Measurements from ENCODE around the gene USP53. TPM values are rescaled to one million over a fixed set of nuclear protein-coding genes. Genes with fewer than 3 reads are reported as not detected.

USP53 gene
- total RNA-seq, 3 donors from 2014 or later: 57.7 to 118 (median 67.6) TPM

DNA sequence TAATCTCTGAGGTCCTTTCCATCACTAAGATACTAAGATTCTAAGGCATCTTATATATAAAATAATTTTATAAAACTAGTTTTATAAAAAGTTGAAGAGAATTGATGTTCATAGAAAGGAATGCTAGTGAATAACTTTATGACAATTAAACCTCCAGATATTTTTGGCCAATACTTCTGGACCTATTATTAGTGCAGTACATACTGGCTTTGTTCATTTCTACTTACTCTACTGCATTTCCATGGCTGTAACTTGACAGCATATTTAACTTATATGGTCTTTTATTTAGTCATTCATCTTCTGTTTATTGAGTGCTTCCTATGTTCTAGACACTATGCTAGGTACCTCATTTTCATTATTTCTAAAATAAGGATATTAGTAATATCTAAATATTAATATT, 6.8 kb upstream of the USP53 start:
- DNase-seq (no peak), ATAC-seq (no peak)
- intact Hi-C loops (cut with DNase I, micrococcal nuclease): no loop called here
- no peaks in the 10 kb centered on the region for H3K9me3 ChIP-seq
- H3K4me3 ChIP-seq: no peak overlapping the region
- no peaks in the 10 kb centered on the region for H3K36me3 ChIP-seq (ENCODE audit: low read depth)
- no peaks in the 10 kb centered on the region for H3K4me1 ChIP-seq (ENCODE audit: low read depth)
- TF ChIP-seq, protein P1, sequence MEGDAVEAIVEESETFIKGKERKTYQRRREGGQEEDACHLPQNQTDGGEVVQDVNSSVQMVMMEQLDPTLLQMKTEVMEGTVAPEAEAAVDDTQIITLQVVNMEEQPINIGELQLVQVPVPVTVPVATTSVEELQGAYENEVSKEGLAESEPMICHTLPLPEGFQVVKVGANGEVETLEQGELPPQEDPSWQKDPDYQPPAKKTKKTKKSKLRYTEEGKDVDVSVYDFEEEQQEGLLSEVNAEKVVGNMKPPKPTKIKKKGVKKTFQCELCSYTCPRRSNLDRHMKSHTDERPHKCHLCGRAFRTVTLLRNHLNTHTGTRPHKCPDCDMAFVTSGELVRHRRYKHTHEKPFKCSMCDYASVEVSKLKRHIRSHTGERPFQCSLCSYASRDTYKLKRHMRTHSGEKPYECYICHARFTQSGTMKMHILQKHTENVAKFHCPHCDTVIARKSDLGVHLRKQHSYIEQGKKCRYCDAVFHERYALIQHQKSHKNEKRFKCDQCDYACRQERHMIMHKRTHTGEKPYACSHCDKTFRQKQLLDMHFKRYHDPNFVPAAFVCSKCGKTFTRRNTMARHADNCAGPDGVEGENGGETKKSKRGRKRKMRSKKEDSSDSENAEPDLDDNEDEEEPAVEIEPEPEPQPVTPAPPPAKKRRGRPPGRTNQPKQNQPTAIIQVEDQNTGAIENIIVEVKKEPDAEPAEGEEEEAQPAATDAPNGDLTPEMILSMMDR (IDR thresholded peaks at IDR 0.05): no peak

DNA sequence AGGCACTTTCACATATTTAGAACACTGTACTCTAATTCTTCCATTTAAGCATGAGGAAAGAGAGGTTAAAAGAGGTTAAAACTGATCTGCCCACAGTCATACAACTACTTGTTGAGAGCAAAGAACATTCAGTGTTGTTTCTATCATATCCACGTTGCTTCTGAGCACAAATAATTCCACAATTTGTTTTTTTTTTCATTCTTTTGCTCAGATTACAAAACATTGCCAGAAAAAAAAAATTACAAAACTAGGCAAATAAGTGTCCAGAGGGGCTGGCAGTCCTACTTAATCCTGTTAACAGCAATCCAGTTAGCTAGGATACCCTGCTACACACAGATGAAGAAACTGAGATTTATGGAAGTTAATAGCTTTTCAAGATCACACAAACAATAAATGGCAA, 6.3 kb upstream of the USP53 start:
- H3K9me3 ChIP-seq: no peaks in the 10 kb centered on the region
- DNase-seq: no peak
- ATAC-seq: no peak

DNA sequence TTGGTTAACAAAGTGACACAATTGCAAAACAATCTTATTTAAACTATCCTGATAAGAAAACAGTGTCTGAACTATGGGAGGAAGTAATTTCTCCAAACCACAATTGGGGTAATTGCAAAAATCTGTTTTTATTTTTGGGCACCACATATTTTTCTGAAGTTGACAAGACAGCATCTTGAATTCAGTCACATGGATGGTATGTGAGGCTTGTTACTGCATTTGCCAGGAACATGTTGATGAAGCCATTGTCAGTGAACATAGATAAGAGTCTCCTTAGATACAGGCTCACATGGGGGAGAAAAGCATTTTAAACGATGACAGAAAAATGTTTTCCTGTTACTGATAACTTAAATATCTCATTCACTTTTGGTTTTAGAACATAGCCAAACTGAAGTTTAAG, 5.5 kb upstream of the USP53 start:
- ATAC-seq (no peak), DNase-seq (no peak)
- H3K4me1 ChIP-seq (ENCODE audit: low read depth): peaks cover 9% of the 10 kb centered on the region
- TF ChIP-seq, protein P1 (IDR thresholded peaks at IDR 0.05): no peak
- no peak overlapping the region for H3K4me3 ChIP-seq
- intact Hi-C loops (cut with DNase I, micrococcal nuclease): no loop called here
- no peaks in the 10 kb centered on the region for H3K9me3 ChIP-seq
- H3K36me3 ChIP-seq (ENCODE audit: low read depth): peaks cover under 1% of the 10 kb centered on the region

More for the DNA sequence above, 6.3 kb upstream of the USP53 start:
- H3K4me3 ChIP-seq: no peak overlapping the region
- intact Hi-C loops (cut with DNase I, micrococcal nuclease): no loop called here
- H3K36me3 ChIP-seq (ENCODE audit: low read depth): no peaks in the 10 kb centered on the region
- TF ChIP-seq, protein P1 (IDR thresholded peaks at IDR 0.05): no peak
- peaks cover 4% of the 10 kb centered on the region for H3K4me1 ChIP-seq (ENCODE audit: low read depth)

DNA sequence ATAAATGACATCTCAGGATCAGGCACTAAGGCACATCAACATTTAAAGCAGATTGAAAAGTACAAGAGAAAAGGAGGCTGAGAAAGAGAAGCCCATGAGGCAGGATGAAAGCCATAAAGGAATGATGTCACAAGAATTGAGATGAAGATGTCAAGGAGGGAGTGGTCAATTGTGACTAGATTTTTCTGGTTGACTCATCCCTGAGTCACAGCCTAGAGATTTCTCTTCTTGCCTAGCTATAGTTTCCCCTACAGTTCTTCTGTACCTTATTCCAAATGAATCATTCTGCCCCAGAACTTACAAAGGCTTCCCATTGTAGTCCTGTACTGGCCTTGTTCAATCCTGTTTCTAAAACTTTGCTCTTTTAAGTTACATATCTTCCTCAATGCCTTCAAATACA, 3.4 kb upstream of the USP53 start:
- intact Hi-C loops (cut with DNase I, micrococcal nuclease): no loop called here
- Histone ChIP-seq H3K4me1 (ENCODE audit: low read depth) (peaks cover 11% of the 10 kb centered on the region), H3K9me3 (no peaks in the 10 kb centered on the region), H3K36me3 (ENCODE audit: low read depth) (peaks cover 5% of the 10 kb centered on the region), H3K4me3 (no peak overlapping the region)
- DNase-seq (no peak), ATAC-seq (peak; percentile 5)
- TF ChIP-seq, protein P1 (IDR thresholded peaks at IDR 0.05): no peak

DNA sequence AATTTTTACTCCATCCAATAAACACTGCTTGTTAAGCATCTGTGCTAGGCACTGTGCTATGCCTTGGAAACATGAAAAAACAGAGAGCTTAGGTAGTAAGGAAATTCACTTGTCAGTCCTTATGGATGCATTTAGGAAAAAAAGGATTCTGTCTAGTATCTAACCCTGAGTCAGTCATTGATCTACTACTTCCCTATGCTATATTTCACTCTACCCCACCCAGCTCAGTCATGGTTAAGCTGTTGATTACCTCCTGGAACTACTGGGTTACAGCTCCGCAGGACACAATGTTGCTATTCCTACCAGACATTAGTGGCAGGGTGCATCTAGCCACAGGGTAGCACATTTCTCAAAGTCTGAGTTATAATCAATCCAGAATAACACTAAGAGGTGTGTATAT, 2.9 kb upstream of the USP53 start:
- Histone ChIP-seq H3K9me3 (no peaks in the 10 kb centered on the region), H3K36me3 (ENCODE audit: low read depth) (peaks cover 5% of the 10 kb centered on the region), H3K4me1 (ENCODE audit: low read depth) (peaks cover 15% of the 10 kb centered on the region), H3K4me3 (no peak overlapping the region)
- ATAC-seq (peak; percentile 20), DNase-seq (no peak)
- intact Hi-C loops (cut with DNase I, micrococcal nuclease): no loop called here
- TF ChIP-seq, protein P1 (IDR thresholded peaks at IDR 0.05): no peak

DNA sequence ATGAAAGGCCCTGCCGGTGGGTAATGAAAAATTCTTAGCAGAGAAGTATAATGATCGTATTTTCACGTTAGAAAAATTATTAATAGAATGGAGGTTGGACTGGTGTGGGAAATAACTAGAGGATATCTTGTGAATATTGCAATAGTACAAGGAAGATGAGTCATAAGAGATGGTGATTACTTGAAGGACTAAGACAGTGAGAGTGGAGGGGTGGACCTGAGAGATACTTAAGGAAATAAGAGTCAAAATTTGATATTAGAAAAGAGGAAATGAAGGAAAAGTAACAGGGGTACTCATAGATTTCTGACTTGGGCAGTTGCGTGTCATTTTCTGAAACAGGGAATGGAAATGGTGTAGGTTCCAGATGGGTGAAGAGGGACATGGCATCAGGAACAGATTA, 1.7 kb upstream of the USP53 start:
- Histone ChIP-seq H3K36me3 (ENCODE audit: low read depth) (peaks cover 5% of the 10 kb centered on the region), H3K4me1 (ENCODE audit: low read depth) (peaks cover 21% of the 10 kb centered on the region), H3K9me3 (no peaks in the 10 kb centered on the region), H3K4me3 (no peak overlapping the region)
- TF ChIP-seq, protein P1 (IDR thresholded peaks at IDR 0.05): no peak
- intact Hi-C loops (cut with DNase I, micrococcal nuclease): no loop called here
- DNase-seq (no peak), ATAC-seq (no peak)

Measured in mucosa of descending colon (tissue), 3 donors.